K562 (cell line): ENCODE data around the gene MYO1D. TPM values are rescaled to one million over a fixed set of nuclear protein-coding genes. Genes with fewer than 3 reads are reported as not detected.

Source experiments
- ARID2 ChIP-seq: fragments of 450-650 bp; IDR thresholded peaks from 2 replicates; pipeline ENCODE4 v1.6.1; 2017; ENCODE audit warnings: antibody characterized with exemption, mild to moderate bottlenecking
- CREB1 ChIP-seq, 2 experiments: sonication (generic) in 1 of 2; formaldehyde crosslinking in 1 of 2; IDR thresholded peaks; 2 replicates each; pipeline versions ENCODE4 v1.6.1 to v1.8.0; 2012 to 2022; ENCODE audit warnings: inconsistent platforms in 1 of 2, mild to moderate bottlenecking in 1 of 2, missing genetic modification reagents in 1 of 2, moderate library complexity in 1 of 2
- CREB3 ChIP-seq: fragments of 450-650 bp; conservative IDR thresholded peaks from 2 replicates; pipeline ENCODE4 v1.6.1; 2016; ENCODE audit warnings: missing genetic modification characterization, low read depth, mild to moderate bottlenecking, missing compliant biosample characterization, moderate library complexity
- DNMT1 ChIP-seq: fragments of 450-650 bp; IDR thresholded peaks from 2 replicates; pipeline ENCODE4 v1.6.1; 2016; ENCODE audit warnings: antibody characterized with exemption, mild to moderate bottlenecking
- E2F5 ChIP-seq: sonication (generic); formaldehyde crosslinking; IDR thresholded peaks from 2 replicates; pipeline ENCODE4 v1.8.0; 2022; ENCODE audit warnings: mild to moderate bottlenecking, missing genetic modification reagents
- ELF4 ChIP-seq: fragments of 450-650 bp; formaldehyde crosslinking; IDR thresholded peaks from 2 replicates; pipeline ENCODE4 v1.4.0; 2022; ENCODE audit warnings: missing genetic modification characterization
- HMG20A ChIP-seq: fragments of 450-650 bp; formaldehyde crosslinking; conservative IDR thresholded peaks from 2 replicates; pipeline ENCODE4 v1.4.0; 2020; ENCODE audit warnings: mild to moderate bottlenecking, mixed read lengths
- MEIS2 ChIP-seq: fragments of 450-650 bp; IDR thresholded peaks from 2 replicates; pipeline ENCODE4 v1.6.1; 2014; ENCODE audit warnings: mild to moderate bottlenecking; ENCODE audit not compliant: partially characterized antibody
- NFE2 ChIP-seq: IDR thresholded peaks from 2 replicates; pipeline ENCODE4 v1.6.1; 2014; ENCODE audit warnings: antibody characterized with exemption, low read depth
- OTX1 ChIP-seq: fragments of 450-650 bp; formaldehyde crosslinking; IDR thresholded peaks from 2 replicates; pipeline ENCODE4 v1.4.0; 2022; ENCODE audit warnings: mild to moderate bottlenecking
- PTRF ChIP-seq: fragments of 450-650 bp; IDR thresholded peaks from 2 replicates; pipeline ENCODE4 v1.6.1; 2016; ENCODE audit warnings: mild to moderate bottlenecking, missing genetic modification characterization, missing compliant biosample characterization
- SMARCA4 ChIP-seq: fragments of 450-650 bp; IDR thresholded peaks from 2 replicates; pipeline ENCODE4 v1.6.1; 2016
- SMC3 ChIP-seq: conservative IDR thresholded peaks from 2 replicates; pipeline ENCODE4 v1.6.1; 2011; ENCODE audit warnings: low read depth, low read length, improper control_type of control experiment; ENCODE audit not compliant: insufficient read depth
- ZBTB7A ChIP-seq: IDR thresholded peaks from 2 replicates; pipeline ENCODE4 v1.6.1; 2011; ENCODE audit warnings: low read depth, mild to moderate bottlenecking, low read length, moderate library complexity, borderline replicate concordance; ENCODE audit not compliant: control insufficient read depth
- ZNF134 ChIP-seq: fragments of 250-450 bp; sonication (Bioruptor Pico); conservative IDR thresholded peaks from 2 replicates; pipeline ENCODE4 v1.4.0; 2020
- ZNF589 ChIP-seq: fragments of 200-800 bp; sonication (Bioruptor generic); IDR thresholded peaks from 2 replicates; pipeline ENCODE4 v1.6.1; 2016; ENCODE audit warnings: low read depth, missing genetic modification characterization, missing compliant biosample characterization
- ZNF75A ChIP-seq: fragments of 450-650 bp; formaldehyde crosslinking; IDR thresholded peaks from 2 replicates; pipeline ENCODE4 v1.4.0; 2020; ENCODE audit warnings: mild to moderate bottlenecking
- polyA plus RNA-seq, 8 experiments: library from polyadenylated mRNA; depleted of rRNA in 4 of 8; stranded (reverse) in 5 of 8; unstranded in 3 of 8; fragments of >200 nt; fragmentation: Nextera tagmentation in 2 of 8; fragmentation: Illumina TruSeq in 1 of 8; extraction: Ambion mirVana in 2 of 8; extraction: Trizol in 1 of 8; gene quantifications; 2 replicates each; pipeline versions ENCODE4 v1.2.1 to v1.2.3, GENCODE V29; 2011 to 2014; ENCODE audit warnings: inconsistent platforms in 1 of 8, missing spikeins in 1 of 8
- total RNA-seq, 7 experiments: library from RNA; depleted of rRNA in 6 of 7; stranded (reverse); fragments of >200 nt in 6 of 7; fragmentation: Illumina TruSeq in 2 of 7; extraction: Trizol in 2 of 7; gene quantifications; 2 replicates each; pipeline versions ENCODE4 v1.2.1 to v1.2.3, GENCODE V29; 2011 to 2021; ENCODE audit warnings: low replicate concordance in 1 of 7
- TF ChIP-seq, protein P1 (sequence below): fragments of 250-450 bp; sonication (Bioruptor Pico); IDR thresholded peaks from 2 replicates; pipeline ENCODE4 v1.5.0; 2022; ENCODE audit warnings: mild to moderate bottlenecking
- TF ChIP-seq, protein P2 (sequence below): fragments of 450-650 bp; IDR thresholded peaks from 2 replicates; pipeline ENCODE4 v1.7.0; 2016; ENCODE audit warnings: borderline replicate concordance
- TF ChIP-seq, protein P3 (sequence below): fragments of 450-650 bp; formaldehyde crosslinking; IDR thresholded peaks from 2 replicates; pipeline ENCODE4 v1.4.0; 2020; ENCODE audit warnings: mild to moderate bottlenecking

MYO1D gene
- total and polyA plus RNA-seq, 9 of the 15 experiments (the other 6 are each of a cell fraction or from before 2014, with no cell fraction given): 2.1 to 71.2 (median 45.4) TPM

- no peak for TF ChIP-seq ZNF134 (CRISPR knock-in tag)
- TF ChIP-seq, protein P1, sequence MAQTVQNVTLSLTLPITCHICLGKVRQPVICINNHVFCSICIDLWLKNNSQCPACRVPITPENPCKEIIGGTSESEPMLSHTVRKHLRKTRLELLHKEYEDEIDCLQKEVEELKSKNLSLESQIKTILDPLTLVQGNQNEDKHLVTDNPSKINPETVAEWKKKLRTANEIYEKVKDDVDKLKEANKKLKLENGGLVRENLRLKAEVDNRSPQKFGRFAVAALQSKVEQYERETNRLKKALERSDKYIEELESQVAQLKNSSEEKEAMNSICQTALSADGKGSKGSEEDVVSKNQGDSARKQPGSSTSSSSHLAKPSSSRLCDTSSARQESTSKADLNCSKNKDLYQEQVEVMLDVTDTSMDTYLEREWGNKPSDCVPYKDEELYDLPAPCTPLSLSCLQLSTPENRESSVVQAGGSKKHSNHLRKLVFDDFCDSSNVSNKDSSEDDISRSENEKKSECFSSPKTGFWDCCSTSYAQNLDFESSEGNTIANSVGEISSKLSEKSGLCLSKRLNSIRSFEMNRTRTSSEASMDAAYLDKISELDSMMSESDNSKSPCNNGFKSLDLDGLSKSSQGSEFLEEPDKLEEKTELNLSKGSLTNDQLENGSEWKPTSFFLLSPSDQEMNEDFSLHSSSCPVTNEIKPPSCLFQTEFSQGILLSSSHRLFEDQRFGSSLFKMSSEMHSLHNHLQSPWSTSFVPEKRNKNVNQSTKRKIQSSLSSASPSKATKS (CRISPR knock-in tag): no peak
- 0 out of 2 replicates have a peak, but pooled peaks have one; percentile 21 for TF ChIP-seq SMARCA4
- TF ChIP-seq ELF4 (CRISPR knock-in tag): 0 out of 2 replicates have a peak, but pooled peaks have one; percentile 67
- TF ChIP-seq MEIS2: peak; percentile 16
- TF ChIP-seq, protein P2, sequence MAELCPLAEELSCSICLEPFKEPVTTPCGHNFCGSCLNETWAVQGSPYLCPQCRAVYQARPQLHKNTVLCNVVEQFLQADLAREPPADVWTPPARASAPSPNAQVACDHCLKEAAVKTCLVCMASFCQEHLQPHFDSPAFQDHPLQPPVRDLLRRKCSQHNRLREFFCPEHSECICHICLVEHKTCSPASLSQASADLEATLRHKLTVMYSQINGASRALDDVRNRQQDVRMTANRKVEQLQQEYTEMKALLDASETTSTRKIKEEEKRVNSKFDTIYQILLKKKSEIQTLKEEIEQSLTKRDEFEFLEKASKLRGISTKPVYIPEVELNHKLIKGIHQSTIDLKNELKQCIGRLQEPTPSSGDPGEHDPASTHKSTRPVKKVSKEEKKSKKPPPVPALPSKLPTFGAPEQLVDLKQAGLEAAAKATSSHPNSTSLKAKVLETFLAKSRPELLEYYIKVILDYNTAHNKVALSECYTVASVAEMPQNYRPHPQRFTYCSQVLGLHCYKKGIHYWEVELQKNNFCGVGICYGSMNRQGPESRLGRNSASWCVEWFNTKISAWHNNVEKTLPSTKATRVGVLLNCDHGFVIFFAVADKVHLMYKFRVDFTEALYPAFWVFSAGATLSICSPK: no peak
- TF ChIP-seq PTRF (tag): no peak
- TF ChIP-seq E2F5 (CRISPR knock-in tag): no peak
- TF ChIP-seq ZBTB7A: no peak
- no peak for TF ChIP-seq CREB1 (IDR thresholded peaks at IDR 0.05)
- TF ChIP-seq CREB1 (CRISPR knock-in tag; IDR thresholded peaks at IDR 0.05): no peak
- TF ChIP-seq, protein P3, sequence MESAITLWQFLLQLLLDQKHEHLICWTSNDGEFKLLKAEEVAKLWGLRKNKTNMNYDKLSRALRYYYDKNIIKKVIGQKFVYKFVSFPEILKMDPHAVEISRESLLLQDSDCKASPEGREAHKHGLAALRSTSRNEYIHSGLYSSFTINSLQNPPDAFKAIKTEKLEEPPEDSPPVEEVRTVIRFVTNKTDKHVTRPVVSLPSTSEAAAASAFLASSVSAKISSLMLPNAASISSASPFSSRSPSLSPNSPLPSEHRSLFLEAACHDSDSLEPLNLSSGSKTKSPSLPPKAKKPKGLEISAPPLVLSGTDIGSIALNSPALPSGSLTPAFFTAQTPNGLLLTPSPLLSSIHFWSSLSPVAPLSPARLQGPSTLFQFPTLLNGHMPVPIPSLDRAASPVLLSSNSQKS (CRISPR knock-in tag): no peak
- peak; percentile 74 for TF ChIP-seq SMC3
- TF ChIP-seq ZNF589: 0 out of 2 replicates have a peak, but pooled peaks have one; percentile 46
- no peak for TF ChIP-seq ZNF75A
- no peak for TF ChIP-seq HMG20A
- TF ChIP-seq NFE2: no peak
- TF ChIP-seq CREB3 (tag): no peak
- no peak for TF ChIP-seq DNMT1
- TF ChIP-seq ARID2: peak; percentile 89
- no peak for TF ChIP-seq OTX1 (CRISPR knock-in tag)
These were observed 33.0 kb upstream of the MYO1D start (continued) for GRCh38 chr17:32909787-32910369.
